ENCODE data around the gene BMPR1A. TPM values are rescaled to one million over a fixed set of nuclear protein-coding genes. Genes with fewer than 3 reads are reported as not detected.

The BMPR1A gene
- total and polyA plus RNA-seq, 9 of the 15 experiments (the other 6 are each of a cell fraction or from before 2014, with no cell fraction given) = 1.6 to 17.5 (median 9.1) TPM

DNA sequence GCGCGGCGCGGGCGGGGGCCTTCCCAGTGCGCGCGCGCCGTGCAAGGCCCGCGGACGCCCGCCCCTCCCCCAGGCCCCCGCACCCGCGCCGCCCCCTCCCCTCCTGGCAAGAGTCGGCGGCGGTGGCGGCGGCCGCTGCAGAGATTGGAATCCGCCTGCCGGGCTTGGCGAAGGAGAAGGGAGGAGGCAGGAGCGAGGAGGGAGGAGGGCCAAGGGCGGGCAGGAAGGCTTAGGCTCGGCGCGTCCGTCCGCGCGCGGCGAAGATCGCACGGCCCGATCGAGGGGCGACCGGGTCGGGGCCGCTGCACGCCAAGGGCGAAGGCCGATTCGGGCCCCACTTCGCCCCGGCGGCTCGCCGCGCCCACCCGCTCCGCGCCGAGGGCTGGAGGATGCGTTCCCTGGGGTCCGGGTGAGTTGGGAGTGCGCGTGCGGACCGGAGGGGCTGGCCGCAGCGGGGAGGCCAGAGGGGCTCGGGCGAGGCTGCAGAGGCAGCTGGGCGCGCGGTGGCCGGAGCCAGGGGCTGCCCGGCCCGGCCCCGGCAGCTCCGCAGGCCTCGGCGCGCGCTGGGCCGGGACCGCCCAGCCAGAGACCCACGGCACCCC is at the start of gene BMPR1A (continued):
- TF ChIP-seq ZNF583 (CRISPR knock-in tag; IDR thresholded peaks at IDR 0.05) (no peak), CXXC5 (CRISPR knock-in tag; IDR thresholded peaks at IDR 0.05) (peak; percentile 19; the same call in 1 of the 2 replicates), ZNF121 (CRISPR knock-in tag; conservative IDR thresholded peaks at IDR 0.05) (no peak), CBX3 (IDR thresholded peaks at IDR 0.05; ENCODE audit: borderline replicate concordance in 1 of 2, low read length in 2 of 2) (no peak), ZNF232 (CRISPR knock-in tag; IDR thresholded peaks at IDR 0.05) (no peak), BRCA1 (IDR thresholded peaks at IDR 0.05) (no peak), BRCA1 (CRISPR knock-in tag; IDR thresholded peaks at IDR 0.05) (no peak), CTBP1 (IDR thresholded peaks at IDR 0.05; ENCODE audit: borderline replicate concordance) (peak; percentile 39), SREBF2 (CRISPR knock-in tag; IDR thresholded peaks at IDR 0.05) (no peak), POLR2AphosphoS5 (IDR thresholded peaks at IDR 0.05; ENCODE audit: control insufficient read depth, insufficient read depth, low read depth, low read length) (no peak), ZNF785 (CRISPR knock-in tag; IDR thresholded peaks at IDR 0.05) (no peak), DNMT1 (IDR thresholded peaks at IDR 0.05) (no peak), ZBTB8A (IDR thresholded peaks at IDR 0.05; ENCODE audit: partially characterized antibody) (no peak), ZNF644 (tag; IDR thresholded peaks at IDR 0.05; ENCODE audit: low read depth) (peak; percentile 76; the same call in 1 of the 2 replicates), NR2F6 (CRISPR knock-in tag; IDR thresholded peaks at IDR 0.05) (no peak), SP1 (CRISPR knock-in tag; IDR thresholded peaks at IDR 0.05) (no peak), MEF2A (IDR thresholded peaks at IDR 0.05; ENCODE audit: control insufficient read depth, low read depth, low read length) (no peak), PRPF4 (IDR thresholded peaks at IDR 0.05; ENCODE audit: insufficient read depth, low read depth, low read length, poor library complexity, severe bottlenecking) (peak; percentile 25), MCM7 (IDR thresholded peaks at IDR 0.05) (no peak), FOXP1 (CRISPR knock-in tag; IDR thresholded peaks at IDR 0.05) (peak; percentile 34; the same call in 1 of the 2 replicates), CHD1 (IDR thresholded peaks at IDR 0.05; ENCODE audit: low read length) (no peak), MYBL2 (IDR thresholded peaks at IDR 0.05; ENCODE audit: low read depth) (no peak), MYBL2 (CRISPR knock-in tag; IDR thresholded peaks at IDR 0.05; ENCODE audit: borderline replicate concordance) (no peak), RBFOX2 (IDR thresholded peaks at IDR 0.05; ENCODE audit: low read depth, low read length) (peak; percentile 55), U2AF1 (optimal IDR thresholded peaks at IDR 0.05; ENCODE audit: low read depth, low read length) (no peak)
- TF ChIP-seq, protein P1, sequence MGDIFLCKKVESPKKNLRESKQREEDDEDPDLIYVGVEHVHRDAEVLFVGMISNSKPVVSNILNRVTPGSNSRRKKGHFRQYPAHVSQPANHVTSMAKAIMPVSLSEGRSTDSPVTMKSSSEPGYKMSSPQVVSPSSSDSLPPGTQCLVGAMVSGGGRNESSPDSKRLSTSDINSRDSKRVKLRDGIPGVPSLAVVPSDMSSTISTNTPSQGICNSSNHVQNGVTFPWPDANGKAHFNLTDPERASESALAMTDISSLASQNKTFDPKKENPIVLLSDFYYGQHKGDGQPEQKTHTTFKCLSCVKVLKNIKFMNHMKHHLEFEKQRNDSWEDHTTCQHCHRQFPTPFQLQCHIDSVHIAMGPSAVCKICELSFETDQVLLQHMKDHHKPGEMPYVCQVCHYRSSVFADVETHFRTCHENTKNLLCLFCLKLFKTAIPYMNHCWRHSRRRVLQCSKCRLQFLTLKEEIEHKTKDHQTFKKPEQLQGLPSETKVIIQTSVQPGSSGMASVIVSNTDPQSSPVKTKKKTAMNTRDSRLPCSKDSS (IDR thresholded peaks at IDR 0.05; ENCODE audit: low read depth, partially characterized antibody) = no peak
- TF ChIP-seq, protein P2, sequence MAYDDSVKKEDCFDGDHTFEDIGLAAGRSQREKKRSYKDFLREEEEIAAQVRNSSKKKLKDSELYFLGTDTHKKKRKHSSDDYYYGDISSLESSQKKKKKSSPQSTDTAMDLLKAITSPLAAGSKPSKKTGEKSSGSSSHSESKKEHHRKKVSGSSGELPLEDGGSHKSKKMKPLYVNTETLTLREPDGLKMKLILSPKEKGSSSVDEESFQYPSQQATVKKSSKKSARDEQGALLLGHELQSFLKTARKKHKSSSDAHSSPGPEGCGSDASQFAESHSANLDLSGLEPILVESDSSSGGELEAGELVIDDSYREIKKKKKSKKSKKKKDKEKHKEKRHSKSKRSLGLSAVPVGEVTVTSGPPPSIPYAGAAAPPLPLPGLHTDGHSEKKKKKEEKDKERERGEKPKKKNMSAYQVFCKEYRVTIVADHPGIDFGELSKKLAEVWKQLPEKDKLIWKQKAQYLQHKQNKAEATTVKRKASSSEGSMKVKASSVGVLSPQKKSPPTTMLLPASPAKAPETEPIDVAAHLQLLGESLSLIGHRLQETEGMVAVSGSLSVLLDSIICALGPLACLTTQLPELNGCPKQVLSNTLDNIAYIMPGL (CRISPR knock-in tag; IDR thresholded peaks at IDR 0.05) = no peak

All from K562 (cell line).